SU-DHL-6 (cell line): Measurements from ENCODE around the gene RIOK1.

Experiments used
- CTCF ChIP-seq: fragments of 200-600 bp; sonication (generic); IDR thresholded peaks from one replicate; pipeline ENCODE4 v1.5.1; 2017; ENCODE audit warnings: antibody characterized with exemption, mild to moderate bottlenecking, low read length, moderate library complexity; ENCODE audit not compliant: insufficient read depth, poor library complexity, severe bottlenecking
- EZH2phosphoT487 ChIP-seq: fragments of 200-600 bp; sonication (generic), shearing (Covaris generic); conservative IDR thresholded peaks from 2 replicates; pipeline ENCODE4 v1.6.1; 2018; ENCODE audit warnings: mild to moderate bottlenecking, antibody characterized with exemption, low read length, moderate library complexity, mixed read lengths

GRCh38 chr6:7343546-7344475 is 45.8 kb upstream of the RIOK1 start:
- TF ChIP-seq CTCF (no peak), EZH2phosphoT487 (no peak)
